ENCODE data around the gene SALL4. TPM values are rescaled to one million over a fixed set of nuclear protein-coding genes. Genes with fewer than 3 reads are reported as not detected.
"Not testable (repeated sequence)": the region's sequence is repeated elsewhere in the genome, so short reads cannot be mapped to it uniquely, and the experiment has no call there.

Gene SALL4
- total RNA-seq, 1 donor from 2014 or later = 0.09 TPM

GRCh38 chr20:51818479-51819008 is 16.2 kb upstream of the SALL4 start:
- Histone ChIP-seq H3K36me3 (no peaks in the 10 kb centered on the region), H3K27ac (no peak overlapping the region), H3K4me3 (no peak overlapping the region), H3K27me3 (ENCODE audit: low read depth) (no peaks in the 10 kb centered on the region), H3K9me3 (no peaks in the 10 kb centered on the region), H3K4me1 (no peaks in the 10 kb centered on the region)
- DNase-seq (no peak), ATAC-seq (no peak)
- intact Hi-C loops (cut with DNase I) = no loop called here
- no peak for TF ChIP-seq CTCF (IDR thresholded peaks at IDR 0.05)

GRCh38 chr20:51816856-51817255 is 14.5 kb upstream of the SALL4 start:
- H3K9me3 ChIP-seq; DNase-seq; H3K36me3 ChIP-seq; H3K27me3 ChIP-seq (ENCODE audit: low read depth); H3K4me3 ChIP-seq; intact Hi-C loops (cut with DNase I); ATAC-seq; H3K4me1 ChIP-seq; H3K27ac ChIP-seq: not testable (repeated sequence)

GRCh38 chr20:51815383-51816076 is 13.2 kb upstream of the SALL4 start:
- Histone ChIP-seq H3K36me3 (no peaks in the 10 kb centered on the region), H3K4me3 (no peak overlapping the region), H3K27ac (no peak overlapping the region), H3K4me1 (no peaks in the 10 kb centered on the region), H3K9me3 (no peaks in the 10 kb centered on the region), H3K27me3 (ENCODE audit: low read depth) (no peaks in the 10 kb centered on the region)
- DNase-seq (no peak), ATAC-seq (no peak)
- no peak for TF ChIP-seq CTCF (IDR thresholded peaks at IDR 0.05)
- intact Hi-C loops (cut with DNase I) = no loop called here

GRCh38 chr20:51812861-51813260 is 10.5 kb upstream of the SALL4 start:
- DNase-seq = no peak

GRCh38 chr20:51811514-51812128 is 9.3 kb upstream of the SALL4 start:
- intact Hi-C loops (cut with DNase I) = no loop called here
- Histone ChIP-seq H3K4me1 (no peaks in the 10 kb centered on the region), H3K27ac (no peak overlapping the region), H3K27me3 (ENCODE audit: low read depth) (no peaks in the 10 kb centered on the region), H3K36me3 (no peaks in the 10 kb centered on the region), H3K4me3 (no peak overlapping the region), H3K9me3 (no peaks in the 10 kb centered on the region)
- DNase-seq (no peak), ATAC-seq (no peak)
- TF ChIP-seq CTCF (IDR thresholded peaks at IDR 0.05) = no peak

More at GRCh38 chr20:51812861-51813260, 10.5 kb upstream of the SALL4 start:
- no peaks in the 10 kb centered on the region for H3K9me3 ChIP-seq
- H3K27ac ChIP-seq = no peak overlapping the region
- H3K4me1 ChIP-seq = no peaks in the 10 kb centered on the region
- intact Hi-C loops (cut with DNase I) = no loop called here
- no peaks in the 10 kb centered on the region for H3K36me3 ChIP-seq
- TF ChIP-seq CTCF (IDR thresholded peaks at IDR 0.05) = no peak
- H3K27me3 ChIP-seq (ENCODE audit: low read depth) = no peaks in the 10 kb centered on the region
- no peak for ATAC-seq
- no peak overlapping the region for H3K4me3 ChIP-seq

GRCh38 chr20:51811042-51811355 is 8.7 kb upstream of the SALL4 start:
- Histone ChIP-seq H3K27ac (no peak overlapping the region), H3K4me3 (no peak overlapping the region), H3K9me3 (no peaks in the 10 kb centered on the region), H3K36me3 (no peaks in the 10 kb centered on the region), H3K27me3 (ENCODE audit: low read depth) (no peaks in the 10 kb centered on the region), H3K4me1 (no peaks in the 10 kb centered on the region)
- intact Hi-C loops (cut with DNase I) = no loop called here
- ATAC-seq (no peak), DNase-seq (no peak)
- TF ChIP-seq CTCF (IDR thresholded peaks at IDR 0.05) = no peak
